ENCODE measurements around the gene CNRIP1. TPM values are rescaled to one million over a fixed set of nuclear protein-coding genes. Genes with fewer than 3 reads are reported as not detected.

The CNRIP1 gene
- total RNA-seq, 2 experiments from 2014 or later = not detected

- POLR2A ChIA-PET = no interaction called here
- Histone ChIP-seq H4K20me1 (ENCODE audit: insufficient read depth, low read length) (no peaks in the 10 kb centered on the region), H3K27ac (ENCODE audit: low read depth, low read length, poor library complexity, severe bottlenecking) (no peak overlapping the region), H3K9me3 (ENCODE audit: low read length) (no peaks in the 10 kb centered on the region), H3K4me2 (ENCODE audit: low read length) (no peak overlapping the region), H2AFZ (ENCODE audit: low read length) (no peak overlapping the region), H3K36me3 (ENCODE audit: insufficient read depth, low read length) (no peaks in the 10 kb centered on the region), H3K4me1 (ENCODE audit: insufficient read depth, low read length, poor library complexity, severe bottlenecking) (peaks cover 8% of the 10 kb centered on the region), H3K9me2 (ENCODE audit: insufficient read depth, low read length) (no peaks in the 10 kb centered on the region), H3K4me3 (ENCODE audit: low read depth, low read length, poor library complexity, severe bottlenecking) (no peak overlapping the region), H3K79me2 (ENCODE audit: insufficient read depth, low read depth, low read length) (no peaks in the 10 kb centered on the region)
- TF ChIP-seq EZH2phosphoT487 (IDR thresholded peaks at IDR 0.05; ENCODE audit: borderline replicate concordance, low read depth, low read length) (no peak), CTCF (conservative IDR thresholded peaks at IDR 0.05; ENCODE audit: low read length) (no peak)
- BruUV-seq (replicated peaks) = no TSS peak
- intact Hi-C loops (cut with micrococcal nuclease; ENCODE audit: unreplicated experiment) = no loop called here
- CTCF ChIA-PET (ENCODE audit: unreplicated experiment) = no interaction called here
- DNase-seq (ENCODE audit: low spot score) = no peak
These were observed 31.9 kb downstream of the CNRIP1 start for GRCh38 chr2:68287580-68288441.

- ChIA-PET POLR2A (interaction anchor here (0.6 to 1.7 kb wide), 8 partner anchors 9 to 222 kb away, joined by 3 to 6 read pairs (median 4); partner anchors contain the start of gene C1D), CTCF (ENCODE audit: unreplicated experiment) (no interaction called here)
- Histone ChIP-seq H3K27ac (ENCODE audit: low read depth, low read length, poor library complexity, severe bottlenecking) (no peak overlapping the region), H3K4me3 (ENCODE audit: low read depth, low read length, poor library complexity, severe bottlenecking) (no peak overlapping the region), H3K9me3 (ENCODE audit: low read length) (no peaks in the 10 kb centered on the region), H3K9me2 (ENCODE audit: insufficient read depth, low read length) (no peaks in the 10 kb centered on the region), H3K79me2 (ENCODE audit: insufficient read depth, low read depth, low read length) (no peaks in the 10 kb centered on the region), H3K4me1 (ENCODE audit: insufficient read depth, low read length, poor library complexity, severe bottlenecking) (peaks cover 7% of the 10 kb centered on the region), H3K4me2 (ENCODE audit: low read length) (no peak overlapping the region), H4K20me1 (ENCODE audit: insufficient read depth, low read length) (no peaks in the 10 kb centered on the region), H3K36me3 (ENCODE audit: insufficient read depth, low read length) (no peaks in the 10 kb centered on the region), H2AFZ (ENCODE audit: low read length) (no peak overlapping the region)
- TF ChIP-seq EZH2phosphoT487 (IDR thresholded peaks at IDR 0.05; ENCODE audit: borderline replicate concordance, low read depth, low read length) (no peak), CTCF (conservative IDR thresholded peaks at IDR 0.05; ENCODE audit: low read length) (no peak)
- no TSS peak for BruUV-seq (replicated peaks)
- DNase-seq (ENCODE audit: low spot score) = no peak
- intact Hi-C loops (cut with micrococcal nuclease; ENCODE audit: unreplicated experiment) = loop anchor here (5.0 kb wide), 1 partner anchor 88 kb away; no protein-coding TSS in a partner anchor
These were observed 34.9 kb downstream of the CNRIP1 start for GRCh38 chr2:68284896-68285295.

GRCh38 chr2:68283419-68283812, 36.3 kb downstream of the CNRIP1 start:
- DNase-seq (ENCODE audit: low spot score) = no peak
- Histone ChIP-seq H4K20me1 (ENCODE audit: insufficient read depth, low read length) (no peaks in the 10 kb centered on the region), H3K79me2 (ENCODE audit: insufficient read depth, low read depth, low read length) (no peaks in the 10 kb centered on the region), H3K27ac (ENCODE audit: low read depth, low read length, poor library complexity, severe bottlenecking) (no peak overlapping the region), H3K4me2 (ENCODE audit: low read length) (no peak overlapping the region), H3K4me1 (ENCODE audit: insufficient read depth, low read length, poor library complexity, severe bottlenecking) (peaks cover 7% of the 10 kb centered on the region), H2AFZ (ENCODE audit: low read length) (no peak overlapping the region), H3K9me3 (ENCODE audit: low read length) (no peaks in the 10 kb centered on the region), H3K4me3 (ENCODE audit: low read depth, low read length, poor library complexity, severe bottlenecking) (no peak overlapping the region), H3K9me2 (ENCODE audit: insufficient read depth, low read length) (no peaks in the 10 kb centered on the region), H3K36me3 (ENCODE audit: insufficient read depth, low read length) (no peaks in the 10 kb centered on the region)
- TF ChIP-seq CTCF (conservative IDR thresholded peaks at IDR 0.05; ENCODE audit: low read length) (no peak), EZH2phosphoT487 (IDR thresholded peaks at IDR 0.05; ENCODE audit: borderline replicate concordance, low read depth, low read length) (no peak)
- ChIA-PET POLR2A (interaction anchor here (1.0 kb wide), 1 partner anchor 171 kb away, joined by 3 read pairs; no protein-coding TSS in a partner anchor), CTCF (ENCODE audit: unreplicated experiment) (interaction anchor here (1.2 kb wide), 1 partner anchor 162 kb away, joined by 6 read pairs; no protein-coding TSS in a partner anchor)
- BruUV-seq (replicated peaks) = no TSS peak
- intact Hi-C loops (cut with micrococcal nuclease; ENCODE audit: unreplicated experiment) = loop anchor here (5.0 kb wide), 1 partner anchor 86 kb away; no protein-coding TSS in a partner anchor

Measured in OCI-LY7 (cell line).